Measurements from ENCODE around the gene MXRA8.

Gene MXRA8

DNA sequence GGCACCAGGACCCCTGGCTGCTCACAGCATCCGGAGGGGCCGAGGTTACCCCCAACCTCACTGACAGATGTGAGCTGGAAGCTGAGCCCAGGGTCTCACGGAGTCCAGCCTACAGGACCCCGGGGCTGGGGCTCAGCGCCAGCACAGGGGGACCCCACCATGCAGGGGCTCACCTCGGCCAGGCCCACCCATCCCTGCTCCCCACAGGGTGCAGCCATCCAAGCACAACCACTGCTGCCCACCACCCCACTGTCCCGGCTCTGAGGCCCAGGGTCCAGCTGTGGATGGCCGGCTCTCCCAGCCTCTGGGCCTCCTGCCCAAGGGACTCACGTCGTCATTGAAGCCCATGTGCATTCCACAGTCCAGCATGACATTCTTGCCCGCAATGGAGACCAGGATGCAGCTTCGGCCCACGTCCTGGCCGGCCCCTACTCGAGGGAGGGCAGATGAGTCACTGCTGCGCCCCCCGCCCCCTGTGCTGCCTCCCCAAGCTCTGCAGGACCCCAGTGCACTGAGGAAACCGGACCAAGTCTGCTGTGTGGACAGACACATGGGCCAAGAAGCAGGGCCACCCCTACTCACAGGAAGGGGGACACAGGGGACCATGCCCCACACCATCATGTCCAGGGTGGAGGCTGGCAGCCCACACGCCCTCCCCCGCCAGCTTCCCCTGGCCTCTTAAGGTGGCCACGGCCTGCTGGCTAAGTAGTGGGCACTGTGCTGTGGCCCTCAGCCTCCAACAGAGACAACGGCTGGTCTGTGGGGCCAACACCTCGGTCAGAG, 37.5 kb downstream of the MXRA8 start:
- no peaks in the 10 kb centered on the region for H3K27me3 ChIP-seq (ENCODE audit: insufficient read depth, poor library complexity, severe bottlenecking)
- H3K27ac ChIP-seq (replicated peaks), result no peak overlapping the region
- no peak overlapping the region for H3K4me3 ChIP-seq (replicated peaks; ENCODE audit: insufficient read depth, low read length)
- TF ChIP-seq GABPA (IDR thresholded peaks at IDR 0.05; ENCODE audit: low read depth), result no peak
- TF ChIP-seq REST (IDR thresholded peaks at IDR 0.05; ENCODE audit: insufficient replicate concordance, low read depth), result no peak
- TF ChIP-seq SPI1 (IDR thresholded peaks at IDR 0.05; ENCODE audit: borderline replicate concordance, low read depth), result no peak
- no peak for TF ChIP-seq POLR2AphosphoS5 (IDR thresholded peaks at IDR 0.05; ENCODE audit: low read depth)
- TF ChIP-seq CTCF (IDR thresholded peaks at IDR 0.05; ENCODE audit: insufficient read depth, low read length), result no peak
- DNase-seq (ENCODE audit: low read depth in 1 of 2, low spot score in 1 of 2), result no peak

DNA sequence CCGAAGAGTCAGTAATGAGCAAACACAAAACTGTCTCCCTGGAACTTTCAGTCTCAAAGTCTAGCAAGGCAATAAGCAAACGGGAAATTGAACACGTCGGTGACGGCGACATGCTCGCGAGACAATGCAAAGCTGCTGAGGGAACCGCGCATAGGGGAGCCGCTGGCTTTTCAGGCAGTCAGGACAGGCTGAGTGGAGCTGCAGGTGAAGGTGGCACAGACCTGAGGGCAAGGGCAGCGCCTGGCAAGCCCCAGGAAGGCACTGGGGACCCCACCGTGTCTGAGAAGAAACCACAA, 38.8 kb downstream of the MXRA8 start:
- DNase-seq (ENCODE audit: low read depth in 1 of 2, low spot score in 1 of 2), result no peak
- no peak overlapping the region for H3K4me3 ChIP-seq (replicated peaks; ENCODE audit: insufficient read depth, low read length)
- no peak overlapping the region for H3K27ac ChIP-seq (replicated peaks)
- H3K27me3 ChIP-seq (ENCODE audit: insufficient read depth, poor library complexity, severe bottlenecking), result no peaks in the 10 kb centered on the region
- TF ChIP-seq SPI1 (IDR thresholded peaks at IDR 0.05; ENCODE audit: borderline replicate concordance, low read depth) (no peak), GABPA (IDR thresholded peaks at IDR 0.05; ENCODE audit: low read depth) (no peak), POLR2AphosphoS5 (IDR thresholded peaks at IDR 0.05; ENCODE audit: low read depth) (no peak; the same call in 1 of the 2 replicates), CTCF (IDR thresholded peaks at IDR 0.05; ENCODE audit: insufficient read depth, low read length) (no peak), REST (IDR thresholded peaks at IDR 0.05; ENCODE audit: insufficient replicate concordance, low read depth) (no peak)

GRCh38 chr1:1318777-1319645, 39.3 kb downstream of the MXRA8 start:
- no peak overlapping the region for H3K27ac ChIP-seq (replicated peaks)
- TF ChIP-seq CTCF (IDR thresholded peaks at IDR 0.05; ENCODE audit: insufficient read depth, low read length) (no peak), SPI1 (IDR thresholded peaks at IDR 0.05; ENCODE audit: borderline replicate concordance, low read depth) (no peak), POLR2AphosphoS5 (IDR thresholded peaks at IDR 0.05; ENCODE audit: low read depth) (no peak), REST (IDR thresholded peaks at IDR 0.05; ENCODE audit: insufficient replicate concordance, low read depth) (no peak), GABPA (IDR thresholded peaks at IDR 0.05; ENCODE audit: low read depth) (no peak)
- DNase-seq (ENCODE audit: low read depth in 1 of 2, low spot score in 1 of 2), result no peak
- H3K4me3 ChIP-seq (replicated peaks; ENCODE audit: insufficient read depth, low read length), result no peak overlapping the region
- H3K27me3 ChIP-seq (ENCODE audit: insufficient read depth, poor library complexity, severe bottlenecking), result no peaks in the 10 kb centered on the region
